SKM-1 (cell line): ENCODE measurements around the gene MED13L.

Source experiments
- DNase-seq: peaks from one replicate; lab custom pipeline; 2025; ENCODE audit not compliant: unreplicated experiment; lab: John Stamatoyannopoulos, UW

The MED13L gene

DNA sequence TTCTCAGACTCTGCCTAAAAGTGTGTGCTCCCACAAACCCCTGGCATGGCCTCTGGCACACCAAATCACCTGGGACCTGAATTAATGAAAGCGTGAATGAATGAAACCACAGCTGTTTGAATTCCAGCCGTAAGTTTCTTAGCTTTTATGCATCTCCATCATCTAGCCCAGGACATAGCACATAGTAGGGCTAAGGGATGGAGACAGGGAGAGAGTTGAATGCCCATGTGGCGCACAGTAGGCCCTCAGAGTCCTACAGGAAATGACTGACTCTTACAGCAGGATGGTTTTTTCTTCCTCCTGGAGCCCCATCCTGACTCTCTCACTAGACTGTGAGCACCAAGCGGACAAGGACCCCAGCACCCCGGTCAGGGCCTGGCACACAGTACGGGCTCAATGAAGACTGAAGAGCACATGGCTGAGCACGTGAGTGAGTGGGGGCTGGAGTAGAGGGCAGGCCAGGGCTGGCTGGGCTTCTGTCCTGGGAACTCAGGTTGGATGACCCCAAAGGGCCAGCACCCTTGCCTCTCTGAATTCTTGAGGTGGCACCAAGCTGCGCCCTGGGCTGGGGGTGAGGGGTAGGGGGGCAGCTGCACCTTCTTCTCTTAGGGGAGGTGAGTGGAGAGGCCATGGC, 351.3 kb downstream of the MED13L start:
- DNase-seq = no peak

DNA sequence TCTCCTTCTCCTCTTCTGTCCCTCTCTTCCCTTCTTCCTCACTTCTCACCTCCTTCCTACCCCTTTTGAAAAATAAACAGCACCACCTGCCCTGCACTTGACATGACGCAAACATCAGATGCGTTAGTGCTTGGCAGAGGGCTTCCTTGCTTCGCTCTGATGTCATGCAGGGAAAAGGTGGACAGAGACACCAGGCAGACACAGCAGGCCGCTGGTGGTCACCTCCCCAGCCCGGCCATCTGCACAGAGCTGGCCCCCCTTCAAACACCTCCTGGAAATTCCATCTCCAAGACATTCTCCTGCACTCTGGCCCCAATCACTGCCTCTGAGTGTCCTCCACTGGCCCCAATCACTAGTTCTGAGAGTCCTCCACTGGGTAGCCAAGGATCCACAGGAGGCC, 353.6 kb downstream of the MED13L start:
- no peak for DNase-seq

DNA sequence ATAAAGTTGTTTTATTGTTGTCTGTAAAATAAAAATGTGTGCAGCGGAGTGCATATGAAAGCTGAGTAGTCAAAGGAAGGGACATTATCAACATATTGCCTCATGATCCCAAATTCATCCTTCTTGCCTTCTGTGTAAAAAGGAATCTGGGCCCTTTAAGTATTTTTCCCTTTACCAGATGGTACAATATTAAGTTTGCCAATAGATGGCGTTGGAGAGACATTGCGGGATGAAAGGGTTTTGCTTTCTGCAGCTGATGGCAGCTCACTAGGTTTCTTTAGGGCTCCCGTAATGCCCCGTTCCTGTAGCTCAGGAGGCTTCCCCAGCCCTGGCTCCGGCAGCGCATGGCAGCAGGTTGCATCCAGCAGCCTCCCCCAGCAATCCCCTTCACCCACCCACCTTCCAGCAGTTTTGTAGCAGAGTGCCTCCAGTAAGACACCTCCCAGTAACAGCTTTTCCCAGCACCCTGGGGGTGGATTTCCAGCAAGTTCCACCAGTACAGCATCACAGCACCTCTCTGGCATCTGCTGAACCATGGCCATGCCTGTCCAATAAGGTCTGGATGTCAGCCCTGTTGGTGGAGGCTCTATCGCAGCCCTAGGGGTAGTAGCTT, 354.4 kb downstream of the MED13L start:
- no peak for DNase-seq

- DNase-seq = no peak
Measured at GRCh38 chr12:115920395-115921183, 356.9 kb downstream of the MED13L start.

GRCh38 chr12:115918763-115919162, 358.7 kb downstream of the MED13L start:
- no peak for DNase-seq

GRCh38 chr12:115916910-115917668, 360.4 kb downstream of the MED13L start:
- no peak for DNase-seq

DNA sequence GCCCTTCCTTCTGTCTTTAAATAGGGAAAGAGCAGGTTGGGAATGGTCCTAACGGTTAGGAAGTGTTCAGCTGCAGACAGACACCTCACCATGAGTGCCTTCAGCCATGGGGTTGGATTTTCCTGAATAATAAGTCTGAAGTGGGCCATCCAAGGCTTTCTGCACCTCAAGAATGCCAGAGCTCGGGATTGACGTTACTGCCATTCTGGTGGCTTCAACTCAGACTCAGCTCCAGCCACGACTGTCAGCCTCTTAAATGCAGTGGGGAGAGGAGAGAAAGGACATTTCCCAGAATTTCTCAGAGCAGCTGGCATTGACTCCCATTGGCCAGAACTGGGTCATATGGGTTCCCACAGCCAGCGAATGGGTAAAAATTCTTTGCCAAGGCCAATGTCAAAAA, 363.4 kb downstream of the MED13L start:
- no peak for DNase-seq

DNA sequence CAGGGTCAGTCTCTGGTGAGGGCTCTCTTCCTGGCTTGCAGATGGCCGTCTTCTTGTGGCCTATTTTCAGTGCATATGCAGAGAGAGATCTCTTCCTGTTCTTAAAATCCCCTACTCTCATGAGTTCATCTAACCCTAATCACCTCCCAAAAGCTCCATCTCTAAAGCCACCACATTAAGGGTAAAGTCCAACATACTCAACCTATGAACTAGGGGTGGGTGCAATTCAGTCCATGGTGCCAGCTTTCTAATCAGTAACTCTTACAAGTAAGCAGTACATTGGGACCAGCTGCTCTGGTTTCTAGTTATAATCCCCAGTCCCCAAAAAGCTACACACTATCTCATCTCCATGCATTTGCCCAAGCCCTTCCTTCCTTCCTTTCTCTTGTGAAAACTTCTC, 365.1 kb downstream of the MED13L start:
- no peak for DNase-seq

DNA sequence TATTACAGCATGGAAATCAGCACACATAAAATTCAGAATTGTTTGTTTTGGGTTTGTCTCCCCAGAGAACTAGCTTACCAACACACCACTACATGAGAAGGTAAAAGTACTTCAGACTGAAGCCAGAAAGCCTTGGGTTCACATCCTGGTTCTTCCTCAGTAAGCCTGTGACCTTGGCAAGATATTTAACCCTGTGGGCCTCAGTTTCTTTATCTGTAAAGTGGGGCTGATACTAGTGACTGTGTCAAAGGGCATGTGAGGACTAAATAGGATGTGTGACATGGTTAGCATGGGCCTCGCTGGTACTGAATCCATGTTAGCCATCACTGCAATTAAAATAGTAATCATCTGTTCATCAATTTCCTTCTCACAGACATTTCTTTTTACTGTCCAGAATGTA, 366.1 kb downstream of the MED13L start:
- no peak for DNase-seq

GRCh38 chr12:115910057-115910456, 367.4 kb downstream of the MED13L start:
- DNase-seq = no peak
